HCT116 (cell line): ENCODE results near the gene ALMS1. TPM values are rescaled to one million over a fixed set of nuclear protein-coding genes. Genes with fewer than 3 reads are reported as not detected.
"Not testable (repeated sequence)": the region's sequence is repeated elsewhere in the genome, so short reads cannot be mapped to it uniquely, and the experiment has no call there.

Experiments used
- ATAC-seq: fragments of 200-7000 bp; cut with Tn5 transposase; 2 replicates; pipeline ENCODE4 v1.9.1; 2020; ENCODE audit warnings: mild to moderate bottlenecking, moderate library complexity
- BruUV-seq: library from RNA; stranded (reverse); fragments of 400-500 nt; replicated peaks from 2 replicates; lab custom pipeline; 2021; lab: Mats Ljungman, UMichigan
- CTCF ChIA-PET: fragments of 300-600 bp; sonication (Branson Sonifier 250); formaldehyde crosslinking; loops from one replicate; lab custom pipeline; 2021; ENCODE audit warnings: antibody characterized with exemption; lab: Charles Lee
- POLR2A ChIA-PET: fragments of 300-600, 350-600 bp; sonication (Branson Sonifier 250); formaldehyde crosslinking; loops from one replicate; lab custom pipeline; 2021; ENCODE audit warnings: antibody characterized with exemption; lab: Charles Lee
- RAD21 ChIA-PET, 2 experiments: fragments of 300-600 bp; sonication (Branson Sonifier 250); formaldehyde crosslinking; loops; one replicate each; lab custom pipeline; 2023; ENCODE audit warnings: low total read pairs in 2 of 2; ENCODE audit not compliant: uncharacterized antibody in 2 of 2, unreplicated experiment in 2 of 2, low non-redundant PET in 1 of 2; lab: Charles Lee
- DNase-seq: peaks from one replicate; pipeline ENCODE4 v3.0.0-alpha.2; 2010; ENCODE audit warnings: low read depth, low spot score
- H2AFZ ChIP-seq: fragments of 200-600 bp; shearing (Covaris generic), sonication (generic); 2 replicates; pipeline ENCODE4 v1.6.1; 2017; ENCODE audit warnings: low read depth, mixed run types, mixed read lengths, antibody characterized with exemption, low read length; ENCODE audit not compliant: poor library complexity, severe bottlenecking
- H3K27ac ChIP-seq: 2 replicates; pipeline ENCODE4 v1.5.1; 2012; ENCODE audit warnings: low read depth, low read length
- H3K27me3 ChIP-seq: fragments of 200-600 bp; sonication (generic); 2 replicates; pipeline ENCODE4 v1.6.1; 2016; ENCODE audit warnings: mixed run types, low read length, mixed read lengths; ENCODE audit not compliant: insufficient read depth
- H3K36me3 ChIP-seq, 2 experiments: fragments of 200-500 bp in 1 of 2; fragments of 200-600 bp in 1 of 2; sonication (Bioruptor generic) in 1 of 2; sonication (generic) in 1 of 2; 2 replicates each; pipeline versions ENCODE4 v1.5.1 to v1.6.1; 2014 to 2016; ENCODE audit warnings: low read length in 2 of 2, inconsistent platforms in 1 of 2, mixed read lengths in 1 of 2, mixed run types in 1 of 2; ENCODE audit not compliant: insufficient read depth in 2 of 2, control insufficient read depth in 1 of 2
- H3K4me1 ChIP-seq, 2 experiments: fragments of 200-600 bp in 1 of 2; sonication (generic) in 1 of 2; 2 replicates each; pipeline versions ENCODE4 v1.5.1 to v1.6.1; 2012 to 2017; ENCODE audit warnings: low read length in 2 of 2, inconsistent platforms in 1 of 2, mild to moderate bottlenecking in 1 of 2, mixed read lengths in 1 of 2, mixed run types in 1 of 2, moderate library complexity in 1 of 2; ENCODE audit not compliant: insufficient read depth in 2 of 2, control insufficient read depth in 1 of 2
- H3K4me2 ChIP-seq: fragments of 200-600 bp; sonication (generic); 2 replicates; pipeline ENCODE4 v1.6.1; 2017; ENCODE audit warnings: mixed run types, low read length, mixed read lengths
- H3K4me3 ChIP-seq, 2 experiments: fragments of 200-600 bp in 1 of 2; sonication (generic) in 1 of 2; replicated peaks in 1 of 2; 2 replicates each; pipeline ENCODE4 v1.5.1; 2011 to 2016; ENCODE audit warnings: low read length in 2 of 2, control low read depth in 1 of 2, low read depth in 1 of 2, mild to moderate bottlenecking in 1 of 2, mixed read lengths in 1 of 2, mixed run types in 1 of 2
- H3K79me2 ChIP-seq: fragments of 200-600 bp; sonication (generic); 2 replicates; pipeline ENCODE4 v1.6.1; 2017; ENCODE audit warnings: mild to moderate bottlenecking, mixed run types, low read length, moderate library complexity, mixed read lengths; ENCODE audit not compliant: insufficient read depth
- H3K9ac ChIP-seq: fragments of 200-600 bp; sonication (generic); 2 replicates; pipeline ENCODE4 v1.6.1; 2016; ENCODE audit warnings: low read length, mixed read lengths
- H3K9me2 ChIP-seq: fragments of 200-600 bp; sonication (generic), shearing (Covaris generic); 2 replicates; pipeline ENCODE4 v1.6.1; 2017; ENCODE audit warnings: mixed run types, mild to moderate bottlenecking, moderate library complexity; ENCODE audit not compliant: insufficient read depth
- H3K9me3 ChIP-seq, 2 experiments: fragments of 200-500 bp in 1 of 2; fragments of 200-600 bp in 1 of 2; sonication (Bioruptor generic) in 1 of 2; sonication (generic) in 1 of 2; 2 replicates each; pipeline ENCODE4 v1.6.1; 2014 to 2017; ENCODE audit warnings: low read length in 2 of 2, mixed read lengths in 2 of 2, inconsistent platforms in 1 of 2, low read depth in 1 of 2, mild to moderate bottlenecking in 1 of 2, mixed run types in 1 of 2, moderate library complexity in 1 of 2; ENCODE audit not compliant: control insufficient read depth in 1 of 2, insufficient read depth in 1 of 2
- H4K20me1 ChIP-seq: fragments of 200-600 bp; sonication (generic), shearing (Covaris generic); 2 replicates; pipeline ENCODE4 v1.6.1; 2017; ENCODE audit warnings: mixed run types, mild to moderate bottlenecking, moderate library complexity; ENCODE audit not compliant: insufficient read depth
- FOSL1 ChIP-seq: IDR thresholded peaks from 2 replicates; pipeline ENCODE4 v1.6.1; 2012; ENCODE audit warnings: low read depth
- MAX ChIP-seq: IDR thresholded peaks from 2 replicates; pipeline ENCODE4 v1.6.1; 2012
- RAD21 ChIP-seq: IDR thresholded peaks from 2 replicates; pipeline ENCODE4 v1.6.1; 2012; ENCODE audit warnings: low read depth, mild to moderate bottlenecking
- SRF ChIP-seq: IDR thresholded peaks from 2 replicates; pipeline ENCODE4 v1.6.1; 2012; ENCODE audit warnings: low read depth
- intact Hi-C: fragments of 100-400 bp; cut with micrococcal nuclease; formaldehyde crosslinking; loops from 2 replicates; pipeline ENCODE4 v1.10.0; 2022
- total RNA-seq: library from RNA; stranded (reverse); gene quantifications from one replicate; pipeline ENCODE4 v1.2.1, GENCODE V29; 2021; ENCODE audit not compliant: unreplicated experiment
- TF ChIP-seq, protein P1 (sequence below), 3 experiments: fragments of 200-600 bp in 1 of 3; sonication (generic) in 1 of 3; IDR thresholded peaks in 2 of 3; conservative IDR thresholded peaks in 1 of 3; 2 replicates each; pipeline ENCODE4 v1.5.1; 2012 to 2017; ENCODE audit warnings: low read depth in 2 of 3, low read length in 2 of 3, antibody characterized with exemption in 1 of 3, borderline replicate concordance in 1 of 3, control low read depth in 1 of 3, mild to moderate bottlenecking in 1 of 3, mixed read lengths in 1 of 3, mixed run types in 1 of 3, moderate library complexity in 1 of 3; ENCODE audit not compliant: insufficient read depth in 1 of 3

The ALMS1 gene
- total RNA-seq, 1 experiment from 2014 or later, result 20.5 TPM

- CTCF ChIA-PET, result no interaction called here
These were observed 229.4 kb downstream of the ALMS1 start for GRCh38 chr2:73614997-73615396.

GRCh38 chr2:73619925-73620324, 234.3 kb downstream of the ALMS1 start:
- BruUV-seq, H3K79me2 ChIP-seq, H3K9ac ChIP-seq, H3K9me3 ChIP-seq, H2AFZ ChIP-seq, H3K27ac ChIP-seq, H3K9me2 ChIP-seq, RAD21 ChIA-PET, H3K4me3 ChIP-seq, H3K27me3 ChIP-seq, POLR2A ChIA-PET, H3K4me1 ChIP-seq, intact Hi-C loops, H4K20me1 ChIP-seq, ATAC-seq, DNase-seq, H3K36me3 ChIP-seq, H3K4me2 ChIP-seq: not testable (repeated sequence)
- CTCF ChIA-PET, result interaction anchor here (0.7 kb wide), 2 partner anchors 28 to 234 kb away, joined by 3 to 4 read pairs; partner anchors contain the start of gene ALMS1
- TF ChIP-seq, protein P1, sequence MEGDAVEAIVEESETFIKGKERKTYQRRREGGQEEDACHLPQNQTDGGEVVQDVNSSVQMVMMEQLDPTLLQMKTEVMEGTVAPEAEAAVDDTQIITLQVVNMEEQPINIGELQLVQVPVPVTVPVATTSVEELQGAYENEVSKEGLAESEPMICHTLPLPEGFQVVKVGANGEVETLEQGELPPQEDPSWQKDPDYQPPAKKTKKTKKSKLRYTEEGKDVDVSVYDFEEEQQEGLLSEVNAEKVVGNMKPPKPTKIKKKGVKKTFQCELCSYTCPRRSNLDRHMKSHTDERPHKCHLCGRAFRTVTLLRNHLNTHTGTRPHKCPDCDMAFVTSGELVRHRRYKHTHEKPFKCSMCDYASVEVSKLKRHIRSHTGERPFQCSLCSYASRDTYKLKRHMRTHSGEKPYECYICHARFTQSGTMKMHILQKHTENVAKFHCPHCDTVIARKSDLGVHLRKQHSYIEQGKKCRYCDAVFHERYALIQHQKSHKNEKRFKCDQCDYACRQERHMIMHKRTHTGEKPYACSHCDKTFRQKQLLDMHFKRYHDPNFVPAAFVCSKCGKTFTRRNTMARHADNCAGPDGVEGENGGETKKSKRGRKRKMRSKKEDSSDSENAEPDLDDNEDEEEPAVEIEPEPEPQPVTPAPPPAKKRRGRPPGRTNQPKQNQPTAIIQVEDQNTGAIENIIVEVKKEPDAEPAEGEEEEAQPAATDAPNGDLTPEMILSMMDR (IDR thresholded peaks at IDR 0.05 in 2 of 3, conservative IDR thresholded peaks at IDR 0.05 in 1 of 3; ENCODE audit: borderline replicate concordance in 1 of 3, insufficient read depth in 1 of 3, low read depth in 2 of 3, low read length in 2 of 3), result peak; percentile 20 to 45 (median 33); a peak in 5 of 6 replicates
- peak; percentile 37; the same call in 1 of the 2 replicates for TF ChIP-seq RAD21

More at GRCh38 chr2:73614997-73615396, 229.4 kb downstream of the ALMS1 start:
- intact Hi-C loops, result no loop called here
- Histone ChIP-seq H2AFZ (no peak overlapping the region), H3K4me1 (no peaks in the 10 kb centered on the region), H3K9me2 (no peaks in the 10 kb centered on the region), H3K4me2 (no peak overlapping the region), H3K27me3 (no peaks in the 10 kb centered on the region), H3K9me3 (no peaks in the 10 kb centered on the region), H3K4me3 (no peak overlapping the region), H3K79me2 (no peaks in the 10 kb centered on the region), H4K20me1 (no peaks in the 10 kb centered on the region), H3K27ac (no peak overlapping the region), H3K36me3 (no peaks in the 10 kb centered on the region), H3K9ac (no peak overlapping the region)
- TF ChIP-seq FOSL1 (no peak), SRF (no peak), MAX (no peak)
- ChIA-PET POLR2A (no interaction called here), RAD21 (no interaction called here)
- DNase-seq (no peak), ATAC-seq (no peak)
- BruUV-seq, result no TSS peak

GRCh38 chr2:73624036-73624435, 238.4 kb downstream of the ALMS1 start:
- CTCF ChIA-PET, result not testable (repeated sequence)

More at GRCh38 chr2:73624036-73624435, 238.4 kb downstream of the ALMS1 start:
- H3K4me1 ChIP-seq, BruUV-seq, intact Hi-C loops, H3K36me3 ChIP-seq, H3K4me3 ChIP-seq, H2AFZ ChIP-seq, H3K27ac ChIP-seq, H3K4me2 ChIP-seq, H3K79me2 ChIP-seq, H3K9ac ChIP-seq, RAD21 ChIA-PET, H3K27me3 ChIP-seq, DNase-seq, H4K20me1 ChIP-seq, H3K9me2 ChIP-seq, H3K9me3 ChIP-seq, POLR2A ChIA-PET: not testable (repeated sequence)
- ATAC-seq, result peak; percentile 20
